GM21717 (cell line): ENCODE data around the gene TAS2R1.

Experiments
- ATAC-seq: cut with Tn5 transposase; IDR thresholded peaks from one replicate; pipeline ENCODE4 v1.9.1; 2021; ENCODE audit warnings: mild to moderate bottlenecking, moderate library complexity; ENCODE audit not compliant: unreplicated experiment

Gene TAS2R1, protein sequence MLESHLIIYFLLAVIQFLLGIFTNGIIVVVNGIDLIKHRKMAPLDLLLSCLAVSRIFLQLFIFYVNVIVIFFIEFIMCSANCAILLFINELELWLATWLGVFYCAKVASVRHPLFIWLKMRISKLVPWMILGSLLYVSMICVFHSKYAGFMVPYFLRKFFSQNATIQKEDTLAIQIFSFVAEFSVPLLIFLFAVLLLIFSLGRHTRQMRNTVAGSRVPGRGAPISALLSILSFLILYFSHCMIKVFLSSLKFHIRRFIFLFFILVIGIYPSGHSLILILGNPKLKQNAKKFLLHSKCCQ

DNA sequence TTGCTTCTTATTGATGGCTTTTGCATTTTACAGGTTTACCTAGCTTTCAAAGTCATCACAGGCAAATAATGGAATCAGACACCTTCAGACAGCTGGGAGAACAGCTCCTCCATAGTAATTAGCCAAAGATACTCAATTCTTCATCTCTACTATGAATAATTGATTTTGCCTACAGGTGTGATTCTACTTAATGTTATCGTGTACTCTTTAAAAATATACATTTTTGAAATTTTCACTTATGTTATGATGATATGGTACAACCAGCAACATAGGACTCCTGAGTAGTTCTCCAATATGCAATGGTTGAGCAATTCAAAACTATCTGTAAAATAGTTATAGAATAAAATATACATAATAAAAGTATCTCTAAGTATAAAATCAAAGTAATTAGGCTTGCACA lies at the start of gene TAS2R1:
TSS of gene TAS2R1 (minus strand) at position 101 of the 400 bp plus-strand sequence. CDS start 319 bp downstream, outside the sequence.
- ATAC-seq, result no peak

DNA sequence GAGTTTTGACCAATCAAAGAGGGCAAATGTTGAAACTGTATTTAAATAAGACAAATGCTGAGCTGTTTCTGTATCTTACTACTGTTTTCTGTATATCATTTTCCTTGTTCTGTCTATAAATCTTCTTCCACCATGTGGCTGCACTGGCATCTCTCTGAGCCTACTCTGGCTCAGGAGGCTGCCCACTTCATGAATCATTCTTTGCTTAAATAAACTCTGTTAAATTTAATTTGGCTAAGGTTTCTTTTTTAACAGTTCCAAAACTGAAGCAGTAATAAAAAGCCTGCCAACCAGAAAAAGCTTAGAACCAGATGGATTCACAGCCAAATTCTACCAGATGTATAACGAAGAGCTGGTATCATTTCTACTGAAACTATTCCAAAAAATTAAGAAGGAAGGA lies 40.2 kb upstream of the TAS2R1 start:
- no peak for ATAC-seq

DNA sequence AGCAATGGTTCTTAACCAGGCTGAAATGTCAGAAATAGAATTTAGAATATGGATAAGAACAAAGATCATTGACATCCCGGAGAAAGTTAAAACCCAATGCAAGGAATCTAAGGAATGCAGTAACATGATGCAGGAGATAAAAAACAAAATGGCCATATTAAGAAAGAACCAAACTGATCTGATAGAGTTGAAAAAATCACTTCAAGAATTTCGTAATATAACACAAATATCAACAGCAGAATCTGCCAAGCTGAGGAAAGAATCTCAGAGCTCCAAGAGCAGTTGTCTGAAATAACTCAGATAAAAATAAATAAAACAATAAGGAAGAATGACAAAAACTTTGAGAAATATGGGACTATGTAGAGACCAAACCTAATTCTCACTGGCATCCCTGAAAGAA lies 37.8 kb upstream of the TAS2R1 start:
- no peak for ATAC-seq

DNA sequence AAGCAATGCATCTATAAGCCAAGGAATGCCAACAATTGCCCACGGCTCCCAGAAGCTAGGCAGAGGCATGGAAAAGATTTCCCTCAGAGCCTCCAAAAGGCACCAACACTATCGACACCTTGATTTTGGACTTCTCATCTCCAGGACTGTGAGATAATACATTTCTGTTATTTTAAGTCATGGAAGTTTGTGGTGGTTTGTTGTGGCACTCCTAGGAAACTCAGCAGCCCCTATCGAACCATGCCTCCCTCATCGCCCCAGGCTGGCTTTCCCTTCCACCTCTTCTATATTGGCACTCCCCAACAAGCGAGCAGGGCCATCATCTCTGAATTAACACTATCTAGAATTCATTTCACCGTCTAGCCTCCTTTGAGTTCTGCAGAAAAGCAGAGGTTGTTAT lies 33.7 kb upstream of the TAS2R1 start:
- no peak for ATAC-seq

DNA sequence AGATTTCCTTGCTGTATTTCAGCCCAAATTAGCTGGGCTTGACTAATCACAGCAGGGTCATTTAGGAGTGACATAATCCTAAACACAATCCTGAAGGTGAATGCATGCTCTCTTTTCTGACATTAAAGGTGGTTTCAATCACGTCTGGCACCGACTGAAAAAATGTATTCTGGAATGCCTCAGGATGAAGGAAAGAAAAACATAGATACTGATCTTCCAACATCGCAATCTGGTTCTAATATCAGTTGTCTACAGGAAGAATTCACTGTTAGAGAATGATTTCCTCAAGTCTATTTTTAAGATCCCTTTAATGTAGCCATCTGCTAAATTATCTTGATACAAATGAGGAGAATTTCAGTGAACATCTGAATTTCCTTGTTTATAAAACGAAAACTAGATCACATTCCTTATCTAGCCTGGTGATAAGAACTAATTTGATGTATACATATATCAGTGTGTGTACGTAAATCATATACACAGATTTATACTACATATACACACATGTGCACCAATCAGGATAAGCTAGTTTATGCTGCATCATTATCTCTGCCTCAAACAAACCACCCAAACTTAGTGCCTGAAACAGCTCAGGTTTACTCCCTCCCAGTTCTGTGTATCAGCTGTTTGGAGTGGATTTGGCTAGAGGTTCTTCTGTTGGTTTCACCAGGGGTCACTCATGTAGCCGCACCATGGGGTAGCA lies 31.3 kb upstream of the TAS2R1 start:
- ATAC-seq, result no peak

DNA sequence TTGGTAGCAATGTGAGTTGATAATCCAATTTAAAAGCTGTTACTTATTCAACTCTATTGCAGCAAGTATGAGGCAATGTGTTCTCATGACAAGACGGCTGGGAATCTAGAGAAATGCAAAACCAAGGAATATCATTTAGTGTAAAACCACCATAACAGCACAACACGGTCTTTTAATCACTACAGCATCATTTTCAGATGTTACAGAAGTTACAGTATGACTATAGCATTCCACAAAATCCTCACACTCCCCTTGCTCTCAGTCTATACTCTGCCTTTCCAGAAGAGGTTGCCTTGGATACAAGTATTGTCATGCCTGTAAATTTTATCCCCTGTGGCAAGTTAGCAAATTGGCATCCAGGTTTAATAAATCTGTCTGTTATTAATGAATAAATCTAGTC lies 28.6 kb upstream of the TAS2R1 start:
- no peak for ATAC-seq

DNA sequence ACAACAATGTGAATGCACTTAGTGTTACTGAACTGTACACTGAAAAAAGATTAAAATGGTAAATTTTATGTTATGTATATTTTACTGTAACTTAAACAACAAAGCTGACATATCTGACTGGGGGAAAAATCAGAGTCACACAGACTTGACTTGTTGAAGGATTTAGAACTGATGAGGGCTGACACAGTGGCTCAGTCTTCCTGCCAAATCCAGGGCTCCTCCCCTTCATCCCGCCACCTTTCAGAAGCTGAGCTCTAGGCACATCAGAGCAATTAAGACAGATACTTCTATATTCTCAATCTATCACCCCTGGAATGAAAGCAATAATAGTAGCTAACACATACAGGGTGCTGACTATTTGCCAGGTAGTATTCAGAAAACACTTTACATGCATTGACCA lies 27.7 kb upstream of the TAS2R1 start:
- ATAC-seq, result no peak

DNA sequence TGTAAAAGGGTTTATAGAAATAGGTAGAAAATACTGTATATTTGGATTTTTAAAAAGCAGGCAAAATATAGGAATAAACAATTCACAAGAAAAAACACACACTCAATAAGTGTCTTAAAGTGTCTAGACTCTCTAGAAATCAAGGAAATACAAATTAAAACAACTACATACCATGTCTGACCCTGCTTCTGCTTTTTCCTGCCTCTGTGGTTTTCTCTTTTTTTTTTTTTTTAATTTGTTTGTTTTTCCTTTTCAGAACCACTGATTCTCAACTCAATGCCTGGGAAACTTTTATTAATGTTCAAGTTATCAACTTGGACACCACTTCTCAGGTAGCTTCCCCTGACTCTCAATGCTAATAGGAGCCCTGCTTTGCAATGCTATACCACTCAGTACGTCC lies 25.5 kb upstream of the TAS2R1 start:
- no peak for ATAC-seq

DNA sequence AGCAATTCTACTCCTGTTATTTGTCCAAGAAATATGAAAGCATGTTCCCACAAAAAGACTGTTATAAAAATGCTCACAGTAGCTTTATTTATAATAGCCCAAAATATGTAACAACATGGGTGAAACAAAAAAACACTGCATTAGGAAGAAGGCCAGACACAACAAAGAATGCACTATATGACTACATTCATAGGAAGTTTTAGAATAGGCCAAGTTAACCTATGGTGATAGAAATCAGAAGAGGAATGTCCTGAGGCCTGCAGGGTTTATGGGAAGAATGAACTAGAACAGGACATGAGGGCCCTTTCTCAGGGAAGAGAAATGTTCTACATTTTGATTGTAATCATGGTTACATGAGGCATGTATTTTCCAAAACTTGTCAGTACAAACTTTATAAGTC lies 24.7 kb upstream of the TAS2R1 start:
- ATAC-seq, result no peak

DNA sequence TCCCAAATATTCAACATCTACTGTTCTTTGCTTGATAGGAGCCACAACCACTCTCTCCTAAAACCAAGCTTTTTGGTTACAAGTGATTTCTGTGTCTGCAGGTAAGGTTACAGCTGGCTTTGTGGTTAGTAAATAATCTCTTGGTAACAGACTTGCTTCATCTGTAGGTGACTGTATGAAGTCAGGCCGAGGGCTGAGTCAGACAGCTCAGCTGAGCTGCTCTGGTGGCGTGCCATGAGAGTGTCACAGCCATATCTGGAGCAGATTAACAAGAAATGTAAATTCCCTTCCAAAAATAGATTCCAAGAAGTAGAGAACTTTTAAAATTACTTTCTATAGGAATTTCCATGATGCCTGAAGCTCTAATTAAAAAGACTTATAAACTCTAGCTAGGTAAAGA lies 23.7 kb upstream of the TAS2R1 start:
- peak; percentile 92 for ATAC-seq

DNA sequence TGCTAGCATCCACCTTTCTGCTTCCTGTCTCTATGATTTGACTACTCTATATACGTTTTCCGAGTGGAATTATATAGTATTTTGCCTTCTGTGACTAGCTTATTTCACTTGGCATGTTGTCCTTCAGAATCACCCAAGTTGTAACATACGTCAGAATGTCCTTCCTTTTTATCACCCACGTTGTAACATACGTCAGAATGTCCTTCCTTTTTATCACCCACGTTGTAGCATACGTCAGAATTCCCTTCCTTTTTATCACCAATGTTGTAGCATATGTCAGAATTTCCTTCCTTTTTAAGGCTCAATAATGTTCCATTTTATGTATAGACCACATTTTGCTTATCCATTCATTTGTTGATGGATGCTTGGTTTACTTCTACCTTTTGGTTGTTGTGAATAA lies 22.9 kb upstream of the TAS2R1 start:
- ATAC-seq, result no peak

DNA sequence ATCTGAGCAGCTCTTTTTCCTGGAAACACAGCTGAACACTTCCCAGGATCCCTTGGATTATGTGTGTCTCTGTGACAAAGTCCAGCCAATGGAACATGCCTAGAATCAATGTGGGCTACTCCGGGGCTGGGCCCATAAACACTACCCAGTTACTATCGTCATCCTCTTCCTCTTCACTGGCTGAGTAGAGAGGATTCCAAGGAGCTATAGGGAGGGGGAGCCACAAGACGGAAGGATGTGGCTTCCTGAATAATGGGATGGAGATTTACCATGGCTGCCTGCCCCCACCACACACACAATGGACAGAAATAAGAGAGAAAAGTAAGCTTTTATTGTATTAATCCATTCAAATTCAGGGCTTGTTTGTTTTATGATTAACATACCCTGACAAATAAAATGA lies 22.1 kb upstream of the TAS2R1 start:
- ATAC-seq, result no peak

DNA sequence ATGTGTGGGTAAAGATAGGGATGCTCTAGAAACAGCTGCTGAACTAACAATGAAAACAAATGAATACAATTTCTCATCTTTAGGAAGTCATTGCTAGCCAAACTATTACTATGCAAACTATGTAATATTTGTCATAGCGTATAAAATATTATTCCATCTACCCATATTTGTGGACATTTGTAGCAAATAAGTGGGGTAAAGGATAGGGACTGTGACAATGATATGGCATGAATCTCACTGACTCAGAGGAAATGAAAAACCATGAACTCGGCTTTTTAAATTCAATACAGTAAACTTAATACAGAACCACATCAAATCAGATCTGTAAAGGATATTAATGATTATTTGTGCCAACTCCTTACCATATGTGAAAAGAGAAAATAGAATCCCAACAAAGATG lies 16.7 kb upstream of the TAS2R1 start:
- ATAC-seq, result no peak

DNA sequence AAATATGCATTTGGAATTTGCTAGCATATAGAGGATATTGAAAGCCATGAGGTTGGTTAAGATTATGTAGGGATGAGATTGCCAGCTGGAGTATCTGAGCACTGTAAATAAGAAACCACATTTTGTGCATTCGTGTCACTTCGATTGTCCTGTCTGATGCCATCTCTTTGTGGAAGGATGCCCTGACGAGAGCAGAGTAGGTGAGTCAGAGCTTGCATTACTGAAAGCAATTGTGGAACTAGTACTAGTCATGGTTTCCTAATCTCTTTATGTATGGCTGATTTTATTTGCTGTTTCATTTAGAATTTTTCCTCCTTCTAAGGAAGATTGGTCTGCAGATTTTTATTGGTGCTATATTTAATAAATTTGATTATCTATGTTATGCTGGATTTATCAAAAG lies 14.5 kb upstream of the TAS2R1 start:
- no peak for ATAC-seq

DNA sequence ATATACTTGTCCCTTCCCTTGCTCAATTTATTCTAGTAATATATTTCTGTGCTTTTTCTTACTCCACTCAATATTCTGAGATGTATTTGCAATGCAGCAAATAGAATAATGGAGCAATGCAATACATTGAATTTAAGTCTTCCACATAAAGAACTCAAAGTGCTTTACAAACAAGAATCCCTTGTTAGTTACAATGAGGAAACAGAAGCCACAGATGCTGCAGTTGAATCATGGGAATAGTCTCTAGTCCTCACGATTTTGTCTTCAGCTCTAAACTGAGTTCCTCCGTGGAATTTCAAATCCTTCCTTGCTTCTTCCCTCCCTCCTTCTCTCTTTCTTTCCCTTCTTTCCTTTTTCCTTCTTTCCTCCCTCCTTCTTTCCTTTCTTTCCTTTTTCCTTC lies 12.5 kb upstream of the TAS2R1 start:
- no peak for ATAC-seq

DNA sequence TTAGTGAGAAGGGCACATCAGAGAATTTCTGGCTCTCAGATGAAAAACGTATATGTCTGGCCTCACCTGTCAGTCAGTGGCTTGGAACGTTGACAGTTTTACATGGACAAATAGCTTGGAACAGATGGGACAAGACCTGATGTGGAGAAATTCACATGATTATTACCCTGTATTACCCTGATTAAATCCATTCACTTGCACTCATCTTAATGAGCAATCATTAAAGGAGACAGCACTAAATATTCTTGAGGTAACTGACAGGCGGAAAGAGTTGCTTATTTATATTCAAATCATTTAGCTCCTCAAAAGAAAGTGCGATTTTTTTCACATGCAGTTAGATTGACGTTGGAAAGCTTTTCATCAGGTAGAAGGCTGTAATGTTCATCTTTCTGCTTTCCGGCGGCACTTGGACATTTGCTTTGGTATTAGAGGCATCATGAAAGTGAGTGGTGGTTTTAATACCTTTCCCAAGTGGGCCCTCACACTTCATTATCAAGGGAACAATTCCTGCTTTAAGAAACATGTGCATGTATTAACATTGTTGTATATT lies 11.7 kb upstream of the TAS2R1 start:
- ATAC-seq, result no peak

DNA sequence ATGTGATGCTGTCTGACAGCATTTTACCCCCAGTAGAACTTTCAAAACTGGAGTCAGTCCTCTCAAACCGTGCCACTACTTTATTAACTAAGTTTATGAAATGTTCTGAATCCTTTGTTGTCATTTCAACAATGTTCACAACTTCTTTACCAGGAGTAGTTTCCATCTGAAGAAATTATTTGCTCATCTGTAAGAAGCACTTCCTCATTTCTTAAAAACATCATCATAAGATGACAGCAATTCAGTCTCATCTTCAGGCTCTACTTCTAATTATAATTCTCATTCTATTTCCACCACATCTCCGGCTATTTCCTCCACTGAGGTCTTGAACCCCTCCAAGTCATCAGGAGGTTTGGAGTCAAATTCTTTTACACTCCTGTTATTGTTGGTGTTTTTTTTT lies 2.3 kb upstream of the TAS2R1 start:
- no peak for ATAC-seq

DNA sequence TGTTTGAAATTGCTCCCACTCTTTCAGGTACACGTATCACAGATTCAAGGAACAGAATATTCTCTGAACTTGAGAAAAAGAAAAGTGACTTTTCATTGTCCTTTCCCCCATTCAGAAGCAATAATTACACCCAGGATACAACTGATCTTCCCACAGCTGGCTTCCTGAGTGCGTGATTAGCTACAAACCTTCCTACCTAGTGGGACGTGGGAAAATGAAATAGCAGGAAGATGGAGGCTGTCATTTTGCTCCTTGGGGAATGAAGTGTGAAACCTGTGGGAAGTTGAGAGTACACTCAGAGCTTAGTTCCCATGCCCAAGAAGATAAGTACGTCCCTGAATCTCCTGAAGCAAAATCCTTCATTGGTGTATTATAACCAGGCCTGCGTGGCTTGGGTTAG lies 2.6 kb downstream of the TAS2R1 start:
- no peak for ATAC-seq

DNA sequence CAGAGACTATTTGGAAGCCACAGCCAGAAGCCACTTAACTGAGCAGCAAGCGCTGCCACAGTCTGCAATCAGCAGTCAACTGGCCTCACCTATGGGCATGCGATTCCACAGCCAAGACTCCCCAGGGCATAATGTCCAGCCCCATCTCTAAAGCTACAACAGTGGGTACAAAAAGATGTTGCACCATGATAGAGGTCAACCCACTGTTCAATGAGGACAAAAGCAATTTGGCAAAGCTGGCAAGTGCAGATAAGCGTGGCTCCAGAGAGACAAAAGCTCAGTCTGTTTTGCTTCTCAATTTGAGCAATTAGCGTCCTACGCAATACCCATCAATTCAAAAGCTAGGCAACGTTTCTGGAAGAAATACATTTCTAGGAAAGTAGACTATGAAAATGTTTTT lies 3.2 kb downstream of the TAS2R1 start:
- ATAC-seq, result no peak

DNA sequence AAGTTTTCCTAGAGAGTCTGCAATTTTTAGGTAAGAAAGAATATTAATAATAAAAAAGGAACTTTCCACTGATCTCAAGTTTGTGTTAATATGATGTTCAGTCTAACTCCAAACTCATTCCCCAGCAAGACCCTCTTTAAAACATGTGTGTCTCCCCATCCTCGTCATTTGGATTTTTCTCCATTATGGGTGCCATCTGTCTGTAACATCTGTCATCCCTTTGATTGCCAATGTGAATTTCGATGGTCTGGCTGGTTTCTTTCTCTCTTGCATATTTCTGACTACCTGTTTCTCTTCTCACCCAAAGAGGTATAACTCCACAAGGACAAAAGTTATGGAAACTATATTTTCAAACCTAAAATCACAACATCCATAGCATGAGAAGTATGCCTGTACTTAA lies 4.4 kb downstream of the TAS2R1 start:
- ATAC-seq, result no peak

DNA sequence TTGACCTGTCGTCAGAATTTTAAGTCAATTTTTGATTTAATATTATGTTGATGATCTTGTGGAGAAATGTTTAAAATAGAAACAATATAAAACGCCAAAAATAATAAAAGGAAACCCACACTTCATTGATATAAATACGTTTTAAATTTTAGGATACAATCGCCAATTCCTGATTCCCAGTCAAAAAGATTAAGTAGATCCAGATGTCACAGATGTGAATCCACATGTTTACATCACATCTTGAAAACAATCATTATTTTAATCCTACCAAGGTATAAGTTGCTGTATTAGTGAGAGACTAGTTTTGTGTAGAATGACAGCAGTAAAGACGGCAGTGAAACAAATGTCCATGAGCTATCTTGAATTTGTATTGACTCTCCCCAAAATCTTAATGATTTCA lies 4.9 kb downstream of the TAS2R1 start:
- no peak for ATAC-seq

DNA sequence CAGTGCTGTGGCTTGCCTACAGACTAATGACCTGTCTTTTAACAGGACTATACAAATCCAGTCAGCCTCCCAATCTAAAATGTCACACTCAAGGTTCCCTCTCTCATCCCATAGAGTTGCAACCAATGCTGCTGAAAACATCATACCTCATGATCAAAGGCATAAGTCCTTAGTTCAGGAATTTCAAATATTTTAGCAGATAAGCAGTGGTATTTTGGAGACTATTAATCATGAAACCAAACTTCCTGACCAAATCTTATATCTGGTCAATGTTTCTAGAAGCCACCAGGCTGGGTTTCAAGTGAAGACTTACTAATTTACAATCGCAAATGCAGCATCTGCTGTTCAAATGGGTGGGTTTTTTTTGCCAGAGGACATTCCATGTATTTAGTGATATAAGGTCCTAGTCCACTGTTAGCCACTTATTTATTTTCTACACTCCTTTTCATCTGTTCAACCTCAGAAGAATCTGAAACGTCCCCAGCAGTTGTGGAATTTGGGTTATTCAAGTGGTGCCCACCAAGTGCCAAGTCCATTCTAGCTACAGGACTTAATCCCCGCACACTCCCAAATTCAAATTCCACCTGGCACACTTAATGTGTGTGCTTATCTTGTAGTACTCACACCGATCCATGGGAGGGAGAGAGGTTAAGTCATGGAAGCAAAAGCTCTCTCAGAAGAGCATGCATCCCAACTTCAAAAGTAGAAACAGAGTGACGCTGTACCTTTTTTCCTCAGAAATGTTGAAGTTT lies 5.8 kb downstream of the TAS2R1 start:
- ATAC-seq, result no peak
